Measurements from ENCODE around the gene SH3BGR. TPM values are rescaled to one million over a fixed set of nuclear protein-coding genes. Genes with fewer than 3 reads are reported as not detected.

Gene SH3BGR
- total and polyA plus RNA-seq, 7 donors: 44.2 to 441 (median 240) TPM

- H3K36me3 ChIP-seq (ENCODE audit: insufficient read depth in 1 of 2, low read depth in 1 of 2): no peaks in the 10 kb centered on the region
- H3K4me3 ChIP-seq: no peak overlapping the region
- TF ChIP-seq CTCF (IDR thresholded peaks at IDR 0.05): no peak
- H3K27ac ChIP-seq: no peak overlapping the region
- no peaks in the 10 kb centered on the region for H3K27me3 ChIP-seq (ENCODE audit: insufficient read depth in 3 of 3, low read length in 2 of 3)
- intact Hi-C loops (cut with DNase I): no loop called here
- ATAC-seq: no peak
- H3K9me3 ChIP-seq: no peaks in the 10 kb centered on the region
- H3K4me1 ChIP-seq: no peaks in the 10 kb centered on the region
- WGBS, 3 donors: 51 to 70% (median 60%) methylated on average over 1 of the region's 1 CpG
- DNase-seq: no peak
Observed at GRCh38 chr21:39552856-39553255, 101.1 kb downstream of the SH3BGR start.

- 17 to 34% (median 25%) methylated on average over 3 of the region's 3 CpGs for WGBS, 3 donors
- H3K27me3 ChIP-seq (ENCODE audit: insufficient read depth in 3 of 3, low read length in 2 of 3): no peaks in the 10 kb centered on the region
- no peak for ATAC-seq
- no peak overlapping the region for H3K27ac ChIP-seq
- no peaks in the 10 kb centered on the region for H3K9me3 ChIP-seq
- intact Hi-C loops (cut with DNase I): no loop called here
- no peak for DNase-seq
- H3K4me3 ChIP-seq: no peak overlapping the region
- no peak for TF ChIP-seq CTCF (IDR thresholded peaks at IDR 0.05)
- H3K4me1 ChIP-seq: no peaks in the 10 kb centered on the region
- H3K36me3 ChIP-seq (ENCODE audit: insufficient read depth in 1 of 2, low read depth in 1 of 2): no peaks in the 10 kb centered on the region
Observed at GRCh38 chr21:39553331-39553730, 101.6 kb downstream of the SH3BGR start.

GRCh38 chr21:39555911-39556590 is 104.3 kb downstream of the SH3BGR start:
- Histone ChIP-seq H3K4me1 (no peaks in the 10 kb centered on the region), H3K9me3 (no peaks in the 10 kb centered on the region), H3K27ac (no peak overlapping the region), H3K4me3 (no peak overlapping the region), H3K27me3 (ENCODE audit: insufficient read depth in 3 of 3, low read length in 2 of 3) (no peaks in the 10 kb centered on the region), H3K36me3 (ENCODE audit: insufficient read depth in 1 of 2, low read depth in 1 of 2) (no peaks in the 10 kb centered on the region)
- WGBS, 3 donors: 27 to 50% (median 29%) methylated on average over 6 of the region's 6 CpGs
- ATAC-seq: no peak
- intact Hi-C loops (cut with DNase I): no loop called here
- DNase-seq: no peak
- TF ChIP-seq CTCF (IDR thresholded peaks at IDR 0.05): no peak

GRCh38 chr21:39559511-39559910 is 107.7 kb downstream of the SH3BGR start:
- no peak for DNase-seq
- no peaks in the 10 kb centered on the region for H3K9me3 ChIP-seq
- no peak for ATAC-seq
- no peak overlapping the region for H3K27ac ChIP-seq
- no peaks in the 10 kb centered on the region for H3K36me3 ChIP-seq (ENCODE audit: insufficient read depth in 1 of 2, low read depth in 1 of 2)
- WGBS, 3 donors: 57 to 89% (median 58%) methylated on average over 3 of the region's 3 CpGs
- intact Hi-C loops (cut with DNase I): no loop called here
- no peaks in the 10 kb centered on the region for H3K27me3 ChIP-seq (ENCODE audit: insufficient read depth in 3 of 3, low read length in 2 of 3)
- TF ChIP-seq CTCF (IDR thresholded peaks at IDR 0.05): no peak
- H3K4me3 ChIP-seq: no peak overlapping the region
- H3K4me1 ChIP-seq: no peaks in the 10 kb centered on the region

GRCh38 chr21:39561140-39561539 is 109.4 kb downstream of the SH3BGR start:
- DNase-seq: no peak
- intact Hi-C loops (cut with DNase I): no loop called here
- no peak overlapping the region for H3K4me3 ChIP-seq
- no peak overlapping the region for H3K27ac ChIP-seq
- no peak for TF ChIP-seq CTCF (IDR thresholded peaks at IDR 0.05)
- H3K4me1 ChIP-seq: no peaks in the 10 kb centered on the region
- H3K9me3 ChIP-seq: no peaks in the 10 kb centered on the region
- WGBS, 3 donors: 84 to 94% (median 90%) methylated on average over 2 of the region's 2 CpGs
- H3K36me3 ChIP-seq (ENCODE audit: insufficient read depth in 1 of 2, low read depth in 1 of 2): no peaks in the 10 kb centered on the region
- no peak for ATAC-seq
- H3K27me3 ChIP-seq (ENCODE audit: insufficient read depth in 3 of 3, low read length in 2 of 3): no peaks in the 10 kb centered on the region
